ENCODE measurements around the gene STPG1.

Gene STPG1

GRCh38 chr1:24321697-24322469 lies 91.7 kb downstream of the STPG1 start (continued):
- TF ChIP-seq ZBTB10 (tag by site-specific recombination; IDR thresholded peaks at IDR 0.05), result peak; percentile 69
- peak; percentile 18; the same call in 1 of the 2 replicates for TF ChIP-seq PBX3 (CRISPR knock-in tag; IDR thresholded peaks at IDR 0.05)
- no peak for TF ChIP-seq ATF2 (tag by site-specific recombination; IDR thresholded peaks at IDR 0.05; ENCODE audit: low read depth)
- TF ChIP-seq ZBTB6 (tag by site-specific recombination; IDR thresholded peaks at IDR 0.05), result peak; percentile 95
- no peak for TF ChIP-seq ZNF292 (tag by site-specific recombination; IDR thresholded peaks at IDR 0.05; ENCODE audit: borderline replicate concordance, low read depth)
- TF ChIP-seq ZNF701 (tag by site-specific recombination; IDR thresholded peaks at IDR 0.05), result no peak
- TF ChIP-seq ZNF37A (tag by site-specific recombination; IDR thresholded peaks at IDR 0.05), result no peak
- no peak for TF ChIP-seq BCL11A (tag by site-specific recombination; IDR thresholded peaks at IDR 0.05; ENCODE audit: low read depth)
- TF ChIP-seq ZNF544 (tag by site-specific recombination; IDR thresholded peaks at IDR 0.05), result no peak
- no peak for TF ChIP-seq ZNF510 (tag by site-specific recombination; IDR thresholded peaks at IDR 0.05; ENCODE audit: insufficient replicate concordance)
- TF ChIP-seq ZNF571 (tag by site-specific recombination; IDR thresholded peaks at IDR 0.05), result no peak
- peak; percentile 98 for TF ChIP-seq ZBTB8A (tag by site-specific recombination; IDR thresholded peaks at IDR 0.05)
- TF ChIP-seq ZNF138 (tag by site-specific recombination; IDR thresholded peaks at IDR 0.05; ENCODE audit: borderline replicate concordance), result no peak
- TF ChIP-seq RBAK (tag by site-specific recombination; IDR thresholded peaks at IDR 0.05), result no peak
- TF ChIP-seq ZNF626 (tag by site-specific recombination; IDR thresholded peaks at IDR 0.05), result no peak
- no peak for TF ChIP-seq ZNF513 (tag by site-specific recombination; IDR thresholded peaks at IDR 0.05)
- peak; percentile 88 for TF ChIP-seq ZNF792 (tag by site-specific recombination; IDR thresholded peaks at IDR 0.05)
- TF ChIP-seq ZFP41 (tag by site-specific recombination; IDR thresholded peaks at IDR 0.05; ENCODE audit: borderline replicate concordance), result no peak
- TF ChIP-seq ZNF624 (tag by site-specific recombination; IDR thresholded peaks at IDR 0.05), result no peak
- no peak; the same call in none of the 2 replicates for TF ChIP-seq PRDM6 (tag by site-specific recombination; IDR thresholded peaks at IDR 0.05)
- TF ChIP-seq ZBTB7A (tag by site-specific recombination; IDR thresholded peaks at IDR 0.05; ENCODE audit: low read depth), result peak; percentile 27; the same call in 1 of the 2 replicates
- no peak for TF ChIP-seq ZNF654 (tag by site-specific recombination; IDR thresholded peaks at IDR 0.05; ENCODE audit: low read depth)
- TF ChIP-seq PRDM10 (tag by site-specific recombination; IDR thresholded peaks at IDR 0.05), result no peak; the same call in 1 of the 2 replicates
- no peak for TF ChIP-seq ZNF704 (tag by site-specific recombination; IDR thresholded peaks at IDR 0.05)

All from HEK293 (cell line).